Measurements from ENCODE around the gene RNU5D-1. TPM values are rescaled to one million over a fixed set of nuclear protein-coding genes. Genes with fewer than 3 reads are reported as not detected.

RNU5D-1 gene
- total RNA-seq, 1 experiment from 2014 or later, result not detected

GRCh38 chr1:44707959-44708831 is 22.8 kb downstream of the RNU5D-1 start:
- Histone ChIP-seq H4K5ac (ENCODE audit: insufficient read length, low read depth, low read length) (no peak overlapping the region), H3K4me2 (ENCODE audit: insufficient read depth, insufficient read length, low read length) (no peak overlapping the region), H2BK120ac (ENCODE audit: low read depth, low read length, poor library complexity, severe bottlenecking) (no peak overlapping the region), H3K14ac (ENCODE audit: insufficient read depth, low read length) (no peak overlapping the region), H2BK20ac (ENCODE audit: low read depth, low read length, poor library complexity, severe bottlenecking) (no peak overlapping the region), H3K9ac (ENCODE audit: extremely low read depth, insufficient read length, low read length) (no peak overlapping the region), H4K20me1 (ENCODE audit: control insufficient read depth, insufficient read depth, insufficient read length) (no peaks in the 10 kb centered on the region), H3K56ac (ENCODE audit: insufficient read length, low read depth, low read length) (no peak overlapping the region), H3K9me3 (ENCODE audit: control insufficient read depth, low read depth, low read length) (no peaks in the 10 kb centered on the region), H3K4ac (ENCODE audit: low read depth, low read length) (no peak overlapping the region; the same call in 1 of the 2 replicates), H3K23ac (ENCODE audit: insufficient read length, low read depth, low read length) (no peak overlapping the region), H3K79me2 (ENCODE audit: insufficient read depth, low read length) (no peaks in the 10 kb centered on the region), H4K8ac (replicated peaks; ENCODE audit: insufficient read length, low read depth, low read length) (no peak overlapping the region), H3K79me1 (ENCODE audit: insufficient read depth, low read depth, low read length, poor library complexity, severe bottlenecking) (no peaks in the 10 kb centered on the region), H3K27ac (ENCODE audit: insufficient read length, low read depth, low read length) (no peak overlapping the region), H2BK5ac (ENCODE audit: insufficient read length, low read length) (no peak overlapping the region), H3K23me2 (ENCODE audit: insufficient read length, low read depth, low read length, poor library complexity, severe bottlenecking) (no peaks in the 10 kb centered on the region), H3K27me3 (ENCODE audit: insufficient read depth, low read length) (no peaks in the 10 kb centered on the region), H2AK5ac (ENCODE audit: insufficient read length, low read length) (no peak overlapping the region), H4K91ac (ENCODE audit: insufficient read length, low read depth, low read length) (no peak overlapping the region), H3K18ac (ENCODE audit: insufficient read length, low read depth, low read length) (no peak overlapping the region), H3K4me1 (ENCODE audit: insufficient read depth, low read length) (no peaks in the 10 kb centered on the region), H2BK12ac (ENCODE audit: insufficient read length, low read depth, low read length) (no peak overlapping the region), H3T11ph (ENCODE audit: low read length) (no peak overlapping the region), H2BK15ac (ENCODE audit: low read depth, low read length) (no peak overlapping the region), H2AFZ (ENCODE audit: low read length) (peak overlapping the region; percentile 51)
- DNase-seq, result peak; percentile 56
- TF ChIP-seq, protein P1, sequence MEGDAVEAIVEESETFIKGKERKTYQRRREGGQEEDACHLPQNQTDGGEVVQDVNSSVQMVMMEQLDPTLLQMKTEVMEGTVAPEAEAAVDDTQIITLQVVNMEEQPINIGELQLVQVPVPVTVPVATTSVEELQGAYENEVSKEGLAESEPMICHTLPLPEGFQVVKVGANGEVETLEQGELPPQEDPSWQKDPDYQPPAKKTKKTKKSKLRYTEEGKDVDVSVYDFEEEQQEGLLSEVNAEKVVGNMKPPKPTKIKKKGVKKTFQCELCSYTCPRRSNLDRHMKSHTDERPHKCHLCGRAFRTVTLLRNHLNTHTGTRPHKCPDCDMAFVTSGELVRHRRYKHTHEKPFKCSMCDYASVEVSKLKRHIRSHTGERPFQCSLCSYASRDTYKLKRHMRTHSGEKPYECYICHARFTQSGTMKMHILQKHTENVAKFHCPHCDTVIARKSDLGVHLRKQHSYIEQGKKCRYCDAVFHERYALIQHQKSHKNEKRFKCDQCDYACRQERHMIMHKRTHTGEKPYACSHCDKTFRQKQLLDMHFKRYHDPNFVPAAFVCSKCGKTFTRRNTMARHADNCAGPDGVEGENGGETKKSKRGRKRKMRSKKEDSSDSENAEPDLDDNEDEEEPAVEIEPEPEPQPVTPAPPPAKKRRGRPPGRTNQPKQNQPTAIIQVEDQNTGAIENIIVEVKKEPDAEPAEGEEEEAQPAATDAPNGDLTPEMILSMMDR (conservative IDR thresholded peaks at IDR 0.05), result peak; percentile 78
- no CpG with 5 or more reads among the region's 15 CpGs for WGBS (ENCODE audit: extremely low coverage, insufficient read length, low lambda C conversion rate)
- peak overlapping the region in 1 of 3 experiments; percentile 2; a peak in 1 of 7 replicates for H3K27ac Mint-ChIP-seq
- peaks cover 11 to 14% of the 10 kb centered on the region in 2 experiments for H3K9me3 Mint-ChIP-seq
- peaks cover 13 to 17% of the 10 kb centered on the region in 2 experiments for H3K4me1 Mint-ChIP-seq
- H3K4me3 Mint-ChIP-seq, result no peak overlapping the region
- peaks cover 2% of the 10 kb centered on the region; the same call in 1 of the 2 replicates for H3K27me3 Mint-ChIP-seq (ENCODE audit: low read depth)
- H3K36me3 Mint-ChIP-seq (ENCODE audit: insufficient read depth in 1 of 3, low read depth in 3 of 3), result peaks cover 0 to 12% (median 0%) of the 10 kb centered on the region in 3 experiments; a peak in 4 of 7 replicates

Measured in H9 (cell line).